Upper lobe of left lung (tissue), 4 donors: ENCODE measurements around the gene UACA.
A peak's percentile ranks its signal among the peaks of the same experiment; 100 is the strongest.

Source experiments
- CTCF ChIP-seq, 6 experiments: fragments of 450-650 bp in 4 of 6; fragments of 200-600 bp in 2 of 6; sonication (generic) in 2 of 6; IDR thresholded peaks; one replicate each; pipeline ENCODE4 v1.5.1; 2016 to 2019; ENCODE audit warnings: antibody characterized with exemption in 6 of 6
- EP300 ChIP-seq, 4 donors: sonication (generic); formaldehyde crosslinking; IDR thresholded peaks; one replicate each; pipeline ENCODE4 v1.5.1; 2017; ENCODE audit warnings: antibody characterized with exemption in 4 of 4, control low read depth in 2 of 4
- POLR2A ChIP-seq, 4 donors: fragments of 450-650 bp; IDR thresholded peaks; one replicate each; pipeline ENCODE4 v1.5.1; 2016 to 2017; ENCODE audit warnings: antibody characterized with exemption in 4 of 4, mild to moderate bottlenecking in 2 of 4
- POLR2AphosphoS5 ChIP-seq, 2 donors: sonication (generic); formaldehyde crosslinking; IDR thresholded peaks; one replicate each; pipeline ENCODE4 v1.5.1; 2017; ENCODE audit warnings: antibody characterized with exemption in 2 of 2

- TF ChIP-seq POLR2A (IDR thresholded peaks at IDR 0.05) = no peak
- TF ChIP-seq POLR2AphosphoS5 (IDR thresholded peaks at IDR 0.05) = peak in 1 of 2 donors; percentile 68
- no peak for TF ChIP-seq CTCF (IDR thresholded peaks at IDR 0.05)
- TF ChIP-seq EP300 (IDR thresholded peaks at IDR 0.05) = peak in 2 of 4 donors; percentile 77 to 86
These were observed 21.6 kb downstream of the UACA start for GRCh38 chr15:70741677-70742293.
